Stimulated activated CD4-positive, alpha-beta T cell treated with anti-CD3 and anti-CD28 coated beads, Interleukin-15, amount 100 ng/mL, for 1 hour (primary cell): ENCODE measurements around the gene HLF.

ENCODE experiments used
- DNase-seq, 2 donors: peaks; one replicate each; pipeline ENCODE4 v3.0.0-alpha.2; 2020; ENCODE audit warnings: low read depth in 1 of 2, low spot score in 1 of 2

HLF gene, protein sequence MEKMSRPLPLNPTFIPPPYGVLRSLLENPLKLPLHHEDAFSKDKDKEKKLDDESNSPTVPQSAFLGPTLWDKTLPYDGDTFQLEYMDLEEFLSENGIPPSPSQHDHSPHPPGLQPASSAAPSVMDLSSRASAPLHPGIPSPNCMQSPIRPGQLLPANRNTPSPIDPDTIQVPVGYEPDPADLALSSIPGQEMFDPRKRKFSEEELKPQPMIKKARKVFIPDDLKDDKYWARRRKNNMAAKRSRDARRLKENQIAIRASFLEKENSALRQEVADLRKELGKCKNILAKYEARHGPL

GRCh38 chr17:55264645-55265298, at the start of gene HLF:
TSS of gene HLF (plus strand) at chr17:55264960. CDS start at chr17:55265485, 525 bp downstream.
- DNase-seq = peak; percentile 56 to 70

DNA sequence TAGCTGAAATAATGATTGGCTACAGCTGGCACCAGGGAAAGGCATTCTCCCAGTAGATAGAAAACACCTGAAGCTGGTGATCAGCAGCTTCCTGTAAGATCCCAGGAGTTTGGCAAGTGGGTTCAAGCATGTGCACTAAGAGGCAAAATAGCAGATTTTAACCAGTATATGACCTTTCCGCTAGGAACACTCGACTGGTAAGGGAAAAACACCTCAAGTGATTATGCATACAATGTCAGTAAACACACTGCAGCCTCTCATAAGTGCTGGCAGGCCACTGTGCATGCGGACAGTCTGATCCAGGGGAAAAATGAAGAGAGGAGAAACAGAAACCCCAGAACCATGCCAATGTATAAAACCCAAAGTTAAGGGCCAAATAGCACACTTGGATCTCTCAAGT, 49.0 kb upstream of the HLF start:
- no peak for DNase-seq

DNA sequence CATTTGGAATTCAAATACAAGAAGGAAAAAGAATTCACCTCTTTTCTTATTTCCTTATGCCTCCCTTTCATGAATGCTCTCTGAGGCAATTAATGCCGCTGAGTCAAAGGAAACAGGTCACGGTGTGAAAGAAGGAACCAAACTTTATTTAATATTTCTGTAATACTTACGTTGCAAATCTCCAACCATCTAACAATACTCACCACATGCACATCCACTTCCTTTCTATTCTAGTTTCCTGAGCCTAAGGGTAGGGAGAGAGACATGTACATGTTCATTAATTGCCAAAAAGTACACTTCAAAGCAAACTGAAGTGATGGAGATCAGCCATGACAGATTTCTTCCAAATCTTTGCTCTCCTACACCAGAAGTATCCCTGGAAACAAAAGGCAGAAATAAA, 47.9 kb upstream of the HLF start:
- no peak for DNase-seq

GRCh38 chr17:55219459-55219858, 45.3 kb upstream of the HLF start:
- no peak for DNase-seq

- DNase-seq = no peak
Measured at GRCh38 chr17:55219934-55220333, 44.8 kb upstream of the HLF start.

GRCh38 chr17:55223524-55223923, 41.2 kb upstream of the HLF start:
- DNase-seq = no peak

GRCh38 chr17:55224746-55225145, 40.0 kb upstream of the HLF start:
- no peak for DNase-seq

DNA sequence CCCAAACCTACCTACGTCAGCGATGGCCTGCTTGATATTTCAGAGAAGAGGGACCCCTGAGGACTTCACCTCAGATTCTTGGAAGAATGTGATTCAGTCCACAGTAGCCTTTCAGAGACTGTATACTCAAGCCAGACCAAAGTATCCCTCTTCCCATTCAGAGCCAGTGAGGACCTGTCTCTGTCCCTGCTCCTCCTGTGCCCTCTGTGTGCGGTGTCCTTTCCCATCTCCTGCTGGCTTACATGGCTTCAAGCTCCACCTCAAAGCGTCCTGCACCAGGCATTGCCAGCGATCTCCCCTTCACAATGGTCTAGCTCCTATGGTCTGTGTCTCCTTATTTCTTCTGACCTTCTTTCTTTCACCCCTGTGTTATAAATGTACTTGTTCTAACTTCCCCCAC, 39.5 kb upstream of the HLF start:
- DNase-seq = no peak

- DNase-seq = no peak
Measured at GRCh38 chr17:55228683-55229192, 36.0 kb upstream of the HLF start.

- no peak for DNase-seq
Measured at GRCh38 chr17:55229276-55229675, 35.5 kb upstream of the HLF start.

DNA sequence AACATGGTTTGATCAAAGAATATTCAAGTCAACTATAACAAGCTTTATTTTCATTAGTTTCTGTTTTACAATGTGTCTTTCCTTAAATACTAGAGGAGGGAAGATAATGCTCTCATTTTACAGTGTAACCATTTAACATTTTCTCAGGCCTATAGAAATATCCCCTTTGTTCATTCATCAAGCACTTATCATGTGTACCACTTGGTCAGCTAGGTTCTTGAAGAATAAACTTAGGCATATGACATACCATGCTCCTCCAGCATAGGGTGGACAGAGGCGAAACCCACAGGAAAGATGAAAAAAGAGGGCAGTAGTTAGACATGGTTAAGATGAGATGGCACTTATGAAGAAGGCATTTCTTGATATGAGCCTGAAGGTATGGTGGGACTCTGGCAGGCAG, 34.0 kb upstream of the HLF start:
- DNase-seq = no peak

DNA sequence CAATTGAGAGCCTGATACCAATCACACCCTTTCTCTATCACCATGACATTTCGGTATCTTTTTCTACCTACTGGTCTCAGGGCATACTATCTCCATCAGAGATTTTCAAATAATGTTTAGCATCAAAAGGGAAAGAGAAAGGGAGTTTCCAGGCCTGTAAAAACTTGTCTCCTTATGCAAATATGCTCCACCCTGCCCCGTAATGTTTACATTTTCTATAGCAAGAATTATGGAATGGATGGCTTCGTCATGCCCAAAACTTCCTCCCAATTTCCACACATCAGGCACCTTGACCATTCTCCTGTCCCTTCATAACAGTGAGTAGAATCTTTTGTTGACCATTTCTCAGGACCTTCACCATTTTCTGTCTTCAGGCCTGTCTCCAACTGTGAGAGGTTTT, 30.9 kb upstream of the HLF start:
- DNase-seq = no peak

- DNase-seq = no peak
Measured at GRCh38 chr17:55236316-55236715, 28.4 kb upstream of the HLF start.

GRCh38 chr17:55237268-55237667, 27.5 kb upstream of the HLF start:
- no peak for DNase-seq

DNA sequence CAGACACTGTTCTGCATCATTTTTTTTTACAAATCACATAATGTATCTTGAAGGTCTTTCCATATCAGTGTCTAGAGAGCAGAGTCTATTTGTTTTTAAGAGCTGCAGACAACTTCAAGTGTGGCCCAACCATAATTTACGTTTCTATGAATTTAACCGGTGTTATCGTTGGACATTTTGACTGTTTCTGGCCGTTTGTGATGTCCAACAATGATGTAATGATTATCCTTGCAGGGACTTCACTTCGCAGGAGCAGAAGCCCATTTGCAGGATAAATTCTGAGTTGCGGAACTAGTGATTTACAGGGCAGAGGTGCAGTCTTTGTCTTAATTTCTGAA, 26.9 kb upstream of the HLF start:
- no peak for DNase-seq

DNA sequence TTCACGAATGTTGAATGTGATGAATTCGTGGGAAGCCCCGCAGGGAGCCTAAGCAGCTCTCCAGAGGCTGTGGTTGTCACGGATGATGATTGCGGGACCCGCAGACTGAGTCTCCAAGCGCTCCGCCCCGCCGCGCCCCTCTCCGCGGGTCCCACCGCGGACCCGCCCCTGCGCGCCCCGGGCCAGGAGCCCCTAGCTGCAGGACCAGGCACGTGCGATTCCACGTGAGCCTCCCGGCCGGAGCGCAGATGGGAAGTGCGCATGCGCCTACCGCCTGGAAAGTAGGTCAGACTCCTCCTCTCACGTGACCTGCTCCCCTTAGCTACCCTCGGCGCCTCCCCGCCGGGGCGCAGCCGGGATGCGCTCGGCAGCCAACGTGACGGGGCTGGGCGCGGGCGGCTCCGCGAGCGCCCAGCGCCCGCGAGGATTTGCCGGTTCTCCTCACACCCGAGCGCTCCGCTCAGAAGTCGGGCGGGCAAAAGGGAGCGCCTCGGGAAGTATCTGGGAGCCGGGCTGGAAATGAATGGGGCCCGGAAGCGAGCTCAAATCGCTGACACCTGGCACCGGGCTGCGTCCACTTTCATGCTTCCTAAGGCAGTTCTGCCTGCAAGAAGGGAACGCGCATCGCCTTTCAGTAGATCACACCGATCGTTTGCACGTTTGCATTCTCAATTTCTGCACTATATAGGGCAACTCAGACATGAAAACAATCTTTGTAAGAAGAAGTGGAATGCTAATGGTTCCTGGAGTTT, 26.4 kb upstream of the HLF start:
- DNase-seq = peak; percentile 76 to 78

DNA sequence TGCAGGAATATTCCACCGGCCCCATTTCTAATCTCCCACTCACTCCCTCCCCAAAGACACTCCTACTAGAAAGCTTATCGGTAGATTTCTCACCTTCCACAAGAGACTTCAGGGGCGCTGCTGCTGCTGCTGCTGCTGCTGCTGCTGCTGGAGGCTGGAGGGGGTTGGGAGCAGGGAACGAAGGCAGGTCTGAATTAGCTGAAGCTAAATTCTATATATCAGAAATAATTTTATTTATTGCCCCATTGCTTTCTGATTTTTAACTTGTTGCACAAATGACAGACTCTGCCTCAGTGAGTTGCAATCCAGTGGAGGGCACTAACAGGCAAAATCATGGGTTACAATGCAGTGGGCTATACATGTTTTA, 25.8 kb upstream of the HLF start:
- DNase-seq = no peak

DNA sequence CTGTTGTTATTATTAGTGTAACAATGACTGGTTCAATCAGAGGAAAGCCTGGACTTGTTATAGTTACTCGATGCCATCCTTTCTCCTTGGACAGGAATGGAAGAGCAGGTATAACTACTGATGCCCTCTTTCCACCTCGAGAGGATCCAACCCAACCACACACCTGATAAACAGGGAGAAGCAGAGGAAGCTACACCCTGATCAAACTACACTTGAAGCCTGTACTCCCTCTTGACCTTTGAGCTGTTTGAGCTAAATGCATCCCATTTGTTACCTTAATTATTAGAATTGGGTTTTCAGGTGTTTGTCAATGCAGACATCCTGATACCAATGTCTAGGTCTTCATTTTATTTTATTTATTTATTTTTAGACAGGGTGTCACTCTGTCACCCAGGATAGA, 23.7 kb upstream of the HLF start:
- no peak for DNase-seq

DNA sequence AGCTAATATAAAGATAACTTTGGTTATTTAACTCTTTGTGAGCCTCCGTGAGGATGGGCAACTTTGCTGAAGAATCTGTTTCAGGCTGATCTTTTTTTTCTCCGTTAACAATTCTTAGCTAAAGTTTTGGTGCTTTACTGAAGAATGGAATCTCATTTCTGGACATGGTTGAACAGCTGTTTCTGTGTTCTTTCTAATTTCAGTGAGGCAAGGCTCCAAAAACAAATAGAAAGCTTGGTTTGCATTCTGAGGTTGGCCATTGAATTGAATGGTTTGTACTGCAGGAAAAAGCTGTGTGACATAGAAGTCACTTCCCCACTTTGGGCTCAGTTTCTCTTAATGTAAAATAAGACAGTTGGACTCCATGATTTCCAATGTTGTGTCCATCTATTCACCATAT, 22.3 kb upstream of the HLF start:
- DNase-seq = no peak

DNA sequence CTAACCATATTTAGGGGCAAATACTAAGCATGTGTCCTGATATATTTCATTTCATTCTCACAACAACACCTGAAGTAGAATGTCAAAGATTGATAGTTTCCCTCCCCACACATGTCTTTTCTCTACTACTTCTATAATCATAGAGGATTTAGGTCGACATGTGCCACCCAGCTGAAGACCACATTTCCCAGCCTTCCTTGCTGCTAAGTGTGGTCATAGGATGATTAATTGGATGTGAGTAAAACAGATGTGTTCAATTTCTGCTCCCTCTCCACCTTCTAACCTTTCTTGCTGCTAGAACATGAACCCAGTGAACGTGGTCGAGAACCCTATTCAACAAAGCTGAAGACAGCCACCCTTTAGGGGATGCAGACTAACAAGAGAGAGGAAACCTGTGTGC, 18.8 kb upstream of the HLF start:
- no peak for DNase-seq

DNA sequence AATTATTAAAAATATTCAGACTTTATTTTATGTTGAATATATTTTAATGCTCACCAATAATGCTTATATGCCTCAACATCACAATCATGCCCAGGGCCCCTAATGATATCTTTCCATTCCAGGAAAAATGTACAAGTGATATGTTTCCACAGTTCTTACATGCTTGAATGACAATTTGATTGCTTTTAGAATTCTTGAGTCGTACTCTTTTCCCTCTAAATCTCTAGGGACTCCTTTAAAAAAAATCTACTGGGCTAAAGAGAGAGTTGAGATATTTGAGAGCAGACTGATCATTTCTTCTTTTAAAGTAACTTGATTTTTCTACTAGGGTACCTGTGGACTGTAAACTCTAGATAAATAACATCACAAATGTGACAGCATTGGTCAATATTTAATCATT, 18.2 kb upstream of the HLF start:
- no peak for DNase-seq

- no peak for DNase-seq
Measured at GRCh38 chr17:55248077-55248476, 16.7 kb upstream of the HLF start.
